Stimulated activated CD8-positive, alpha-beta memory T cell treated with anti-CD3 and anti-CD28 coated beads, Interleukin-12 subunit alpha, Interleukin-12 subunit beta, amount 100 ng/mL, for 24 hours (primary cell): ENCODE measurements around the gene DDX27.

Experiments used
- DNase-seq: peaks from one replicate; pipeline ENCODE4 v3.0.0-alpha.2; 2020; ENCODE audit errors: extremely low read depth

The DDX27 gene

GRCh38 chr20:49278036-49278817 lies 59.0 kb downstream of the DDX27 start, which contains the start of gene ZNFX1:
TSS of gene ZNFX1 (minus strand) at chr20:49278057. CDS start at chr20:49275839, 2,218 bp downstream.
- DNase-seq = peak; percentile 90

GRCh38 chr20:49278818-49279676 lies 59.8 kb downstream of the DDX27 start:
- DNase-seq = no peak

- DNase-seq = no peak
Measured at GRCh38 chr20:49279677-49280462, 60.7 kb downstream of the DDX27 start.

GRCh38 chr20:49280463-49281058 lies 61.3 kb downstream of the DDX27 start:
- no peak for DNase-seq

- no peak for DNase-seq
Measured at GRCh38 chr20:49281059-49281912, 62.1 kb downstream of the DDX27 start.

- no peak for DNase-seq
Measured at GRCh38 chr20:49281913-49282467, 62.8 kb downstream of the DDX27 start.

- no peak for DNase-seq
Measured at GRCh38 chr20:49282584-49283171, 63.5 kb downstream of the DDX27 start.

GRCh38 chr20:49283176-49283702 lies 64.0 kb downstream of the DDX27 start:
- DNase-seq = no peak

- DNase-seq = no peak
Measured at GRCh38 chr20:49283703-49284625, 64.7 kb downstream of the DDX27 start.

GRCh38 chr20:49284818-49285217 lies 65.6 kb downstream of the DDX27 start:
- no peak for DNase-seq

GRCh38 chr20:49285233-49285668 lies 66.0 kb downstream of the DDX27 start:
- DNase-seq = no peak

- no peak for DNase-seq
Measured at GRCh38 chr20:49285813-49286494, 66.7 kb downstream of the DDX27 start.

GRCh38 chr20:49286689-49287551 lies 67.7 kb downstream of the DDX27 start:
- DNase-seq = no peak

GRCh38 chr20:49287555-49288249 lies 68.5 kb downstream of the DDX27 start:
- no peak for DNase-seq

- DNase-seq = no peak
Measured at GRCh38 chr20:49288250-49288751, 69.1 kb downstream of the DDX27 start.
